GM10248 (cell line): ENCODE results near the gene NDUFS7.

ENCODE experiments used
- CTCF ChIA-PET: fragments of 300-600 bp; sonication (Branson Sonifier 250); formaldehyde crosslinking; extraction: SDS; loops from one replicate; lab custom pipeline; 2021; ENCODE audit warnings: antibody characterized with exemption; lab: Yijun Ruan, JAX
- POLR2A ChIA-PET: fragments of 350-650 bp; sonication (Branson Sonifier 250); formaldehyde crosslinking; extraction: SDS; loops from one replicate; lab custom pipeline; 2020; ENCODE audit warnings: antibody characterized with exemption; lab: Yijun Ruan, JAX
- DNase-seq: peaks from one replicate; pipeline ENCODE4 v3.0.0; 2012; ENCODE audit errors: extremely low spot score
- TF ChIP-seq, protein P1 (sequence below): IDR thresholded peaks from 2 replicates; pipeline ENCODE4 v1.5.1; 2012; ENCODE audit warnings: mild to moderate bottlenecking, low read depth; ENCODE audit errors: extremely low read depth, missing control alignments, control extremely low read depth

NDUFS7 gene

DNA sequence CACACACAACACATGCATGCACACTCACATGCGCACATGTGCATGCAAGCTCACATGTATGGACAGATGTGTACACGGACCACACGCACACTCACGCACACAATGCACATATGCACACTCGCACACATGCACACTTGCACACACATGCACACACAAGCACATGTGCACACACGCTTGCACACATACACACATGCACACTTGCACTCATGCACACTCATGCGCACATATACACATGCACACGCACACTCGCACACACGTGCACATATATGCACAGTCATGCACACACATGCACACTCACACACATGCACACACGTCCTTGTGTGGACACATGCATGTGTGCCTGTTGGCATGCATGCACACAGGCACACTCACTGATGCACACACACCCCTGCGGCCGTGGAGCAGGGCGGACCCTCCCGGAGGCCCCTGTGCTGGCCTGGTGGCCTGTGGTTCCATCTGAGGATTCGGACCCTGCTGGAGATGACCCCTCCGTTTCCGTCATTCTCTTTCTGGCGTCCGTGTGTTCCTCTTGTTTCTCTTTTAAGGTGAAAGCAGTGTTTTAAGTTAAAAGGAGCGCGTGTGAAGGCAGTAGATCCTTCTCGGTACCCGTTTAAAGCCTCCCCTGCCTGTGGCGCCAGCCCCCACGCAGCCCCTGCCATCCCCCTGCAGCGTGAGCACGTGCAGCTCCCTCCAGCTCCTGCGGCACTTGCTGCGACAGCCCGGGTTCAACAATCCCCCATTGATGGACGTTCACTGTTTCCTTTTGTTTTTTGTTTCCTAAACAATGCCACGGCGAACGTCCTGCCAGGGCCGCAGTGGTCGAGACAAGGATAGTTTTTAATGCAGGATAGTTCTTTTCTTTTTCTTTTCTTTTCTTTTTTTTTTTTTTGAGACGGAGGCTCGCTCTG lies 5.6 kb downstream of the NDUFS7 start:
- no peak for DNase-seq
- TF ChIP-seq, protein P1, sequence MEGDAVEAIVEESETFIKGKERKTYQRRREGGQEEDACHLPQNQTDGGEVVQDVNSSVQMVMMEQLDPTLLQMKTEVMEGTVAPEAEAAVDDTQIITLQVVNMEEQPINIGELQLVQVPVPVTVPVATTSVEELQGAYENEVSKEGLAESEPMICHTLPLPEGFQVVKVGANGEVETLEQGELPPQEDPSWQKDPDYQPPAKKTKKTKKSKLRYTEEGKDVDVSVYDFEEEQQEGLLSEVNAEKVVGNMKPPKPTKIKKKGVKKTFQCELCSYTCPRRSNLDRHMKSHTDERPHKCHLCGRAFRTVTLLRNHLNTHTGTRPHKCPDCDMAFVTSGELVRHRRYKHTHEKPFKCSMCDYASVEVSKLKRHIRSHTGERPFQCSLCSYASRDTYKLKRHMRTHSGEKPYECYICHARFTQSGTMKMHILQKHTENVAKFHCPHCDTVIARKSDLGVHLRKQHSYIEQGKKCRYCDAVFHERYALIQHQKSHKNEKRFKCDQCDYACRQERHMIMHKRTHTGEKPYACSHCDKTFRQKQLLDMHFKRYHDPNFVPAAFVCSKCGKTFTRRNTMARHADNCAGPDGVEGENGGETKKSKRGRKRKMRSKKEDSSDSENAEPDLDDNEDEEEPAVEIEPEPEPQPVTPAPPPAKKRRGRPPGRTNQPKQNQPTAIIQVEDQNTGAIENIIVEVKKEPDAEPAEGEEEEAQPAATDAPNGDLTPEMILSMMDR: no peak
- CTCF ChIA-PET: no interaction called here
- POLR2A ChIA-PET: no interaction called here

DNA sequence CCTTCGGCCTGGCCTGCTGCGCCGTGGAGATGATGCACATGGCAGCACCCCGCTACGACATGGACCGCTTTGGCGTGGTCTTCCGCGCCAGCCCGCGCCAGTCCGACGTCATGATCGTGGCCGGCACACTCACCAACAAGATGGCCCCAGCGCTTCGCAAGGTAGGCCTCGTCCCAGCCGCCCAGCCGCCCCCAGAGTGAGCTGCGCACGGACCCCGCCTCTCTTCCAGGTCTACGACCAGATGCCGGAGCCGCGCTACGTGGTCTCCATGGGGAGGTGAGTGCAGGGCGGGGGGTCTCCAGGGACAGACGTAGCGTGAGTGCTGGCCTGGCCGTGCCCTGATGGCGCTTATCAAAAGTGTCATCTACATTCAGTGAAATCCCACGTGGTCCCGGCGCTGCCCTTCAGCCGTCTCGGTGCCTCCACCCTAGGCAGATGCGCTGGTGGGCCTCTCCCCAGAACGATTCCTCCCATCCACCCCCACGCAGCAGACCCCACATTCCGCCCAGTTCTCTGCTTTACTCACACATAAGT lies 7.2 kb downstream of the NDUFS7 start:
- DNase-seq: no peak
- TF ChIP-seq, protein P1: no peak
- POLR2A ChIA-PET: no interaction called here
- CTCF ChIA-PET: no interaction called here

DNA sequence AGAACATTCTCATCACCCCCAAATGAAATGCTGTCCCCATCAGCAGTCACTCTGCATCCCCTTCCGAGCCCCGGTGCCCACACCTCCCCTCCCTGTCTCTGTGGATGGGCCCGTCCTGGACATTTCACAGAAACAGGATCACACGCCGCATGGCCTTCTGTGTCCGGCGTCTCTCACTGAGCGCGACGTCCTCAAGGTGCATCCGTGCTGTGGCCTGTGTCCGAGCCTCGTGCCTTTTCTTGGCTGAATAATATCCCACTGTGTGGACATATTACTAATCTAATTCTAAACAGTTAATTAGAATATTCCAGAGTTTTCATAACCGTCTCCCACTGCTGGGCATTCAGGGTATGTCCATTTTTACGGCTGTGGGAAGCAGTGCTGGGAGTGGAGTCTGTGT lies 8.7 kb downstream of the NDUFS7 start:
- no peak for DNase-seq
- ChIA-PET POLR2A (no interaction called here), CTCF (no interaction called here)
- TF ChIP-seq, protein P1: no peak

DNA sequence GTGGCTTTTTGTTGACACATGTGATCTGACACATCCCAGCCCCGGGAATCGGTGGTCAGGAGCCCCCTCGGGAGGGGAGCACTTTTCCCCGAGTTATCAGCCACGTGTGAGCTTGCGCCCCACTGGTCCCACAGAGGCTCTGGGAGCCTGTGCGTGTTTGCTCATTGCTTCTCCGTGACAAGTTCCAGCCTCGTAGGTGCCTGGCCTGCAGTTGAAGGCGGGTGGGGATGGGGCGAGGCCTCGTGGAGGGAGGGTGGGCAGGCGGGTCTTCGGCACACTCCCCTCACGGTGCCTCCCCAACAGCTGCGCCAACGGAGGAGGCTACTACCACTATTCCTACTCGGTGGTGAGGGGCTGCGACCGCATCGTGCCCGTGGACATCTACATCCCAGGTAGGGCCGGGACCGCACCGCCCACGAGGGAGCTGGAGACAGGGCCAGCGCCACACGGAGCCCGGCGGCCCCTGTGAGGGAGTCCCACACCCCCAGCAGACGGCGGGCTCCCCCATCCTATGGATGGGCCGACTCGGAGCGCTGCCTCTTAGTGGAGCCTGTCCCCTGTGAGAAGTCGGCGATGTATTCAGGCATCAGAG lies 9.3 kb downstream of the NDUFS7 start:
- DNase-seq: no peak
- TF ChIP-seq, protein P1: no peak
- ChIA-PET CTCF (no interaction called here), POLR2A (no interaction called here)

DNA sequence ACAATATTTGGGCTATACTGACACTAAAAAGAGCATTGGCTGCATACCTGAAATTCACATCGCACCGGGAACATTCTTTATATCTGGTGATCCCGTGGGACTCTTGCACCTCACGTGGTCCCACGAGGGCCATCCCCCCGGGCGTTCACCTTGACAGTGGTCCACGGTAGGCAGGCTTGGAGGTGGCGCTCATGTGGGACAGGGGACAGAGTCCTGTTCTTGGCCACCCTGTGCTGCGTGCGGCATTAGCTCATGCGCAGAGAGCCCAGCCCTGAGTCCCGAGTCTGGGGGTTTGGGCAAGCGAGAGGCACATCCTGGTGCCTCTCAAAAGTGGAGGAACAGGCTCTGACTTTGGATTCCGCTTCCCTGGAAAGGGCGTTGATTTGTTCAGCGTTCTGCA lies 10.1 kb downstream of the NDUFS7 start:
- POLR2A ChIA-PET: interaction anchor here (1.6 kb wide), 1 partner anchor 125 kb away, joined by 4 read pairs; no protein-coding TSS in a partner anchor
- no peak for DNase-seq
- CTCF ChIA-PET: no interaction called here
- TF ChIP-seq, protein P1: no peak

DNA sequence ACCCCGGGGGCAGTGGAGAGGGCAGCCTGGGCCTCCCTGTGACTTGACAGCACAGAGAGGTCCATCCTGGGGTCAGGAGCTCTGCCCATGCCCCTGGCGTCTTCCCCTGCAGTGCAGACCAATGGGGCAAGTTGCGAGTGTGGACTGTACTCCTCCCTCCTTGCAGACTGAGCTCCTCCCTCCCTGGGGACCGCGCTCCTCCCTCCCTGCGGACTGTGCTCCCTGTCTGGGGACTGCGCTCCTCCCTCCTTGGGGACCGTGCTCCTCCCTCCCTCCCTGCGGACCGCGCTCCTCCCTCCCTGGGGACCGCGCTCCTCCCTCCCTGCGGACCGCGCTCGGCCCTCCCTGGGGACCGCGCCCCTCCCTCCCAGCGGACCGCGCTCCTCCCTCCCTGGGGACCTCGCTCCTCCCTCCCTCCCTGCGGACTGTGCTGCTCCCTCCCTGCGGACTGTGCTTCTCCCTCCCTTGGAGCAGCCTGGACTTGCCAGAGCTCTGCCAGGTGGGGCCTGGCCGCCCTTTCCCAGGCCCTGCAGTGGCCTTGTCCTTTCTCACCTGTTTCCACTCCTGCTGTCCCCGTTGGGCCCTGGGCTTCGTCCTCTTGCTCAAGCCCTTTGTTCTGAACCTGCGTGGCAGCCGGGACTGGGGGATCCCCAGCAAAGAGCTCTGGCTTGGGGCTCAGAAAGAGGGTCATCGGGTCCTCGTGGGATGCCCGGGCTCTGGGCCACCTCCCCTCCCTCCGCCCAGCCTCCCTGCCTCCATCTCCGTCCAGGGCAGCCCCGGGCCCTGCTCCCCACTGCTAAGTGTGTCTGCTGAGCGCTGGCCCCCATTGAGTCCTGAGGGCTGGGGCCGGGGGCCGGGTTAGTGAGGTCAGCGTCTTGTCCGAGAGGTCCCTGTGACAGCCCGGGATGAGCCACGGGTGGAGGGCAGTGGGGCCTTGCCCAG lies 10.8 kb downstream of the NDUFS7 start:
- POLR2A ChIA-PET: interaction anchor here (1.6 kb wide), 1 partner anchor 126 kb away, joined by 4 read pairs; no protein-coding TSS in a partner anchor
- CTCF ChIA-PET: no interaction called here
- no peak for DNase-seq
- TF ChIP-seq, protein P1: no peak
